OCI-LY3 (cell line): ENCODE results near the gene RGMA.

Experiments used
- H2AFZ ChIP-seq: fragments of 200-600, 300-600 bp; shearing (Covaris generic); 2 replicates; pipeline ENCODE4 v1.6.0; 2014; ENCODE audit warnings: antibody characterized with exemption, low read depth, low read length
- H3K27ac ChIP-seq: fragments of 200-600, 300-600 bp; sonication (generic); 2 replicates; pipeline ENCODE4 v1.5.1; 2014; ENCODE audit warnings: mild to moderate bottlenecking, low read length, moderate library complexity, mixed read lengths
- H3K27me3 ChIP-seq: fragments of 200-600, 300-600 bp; sonication (generic); 2 replicates; pipeline ENCODE4 v1.6.1; 2014; ENCODE audit warnings: low read depth, low read length, mixed read lengths
- H3K36me3 ChIP-seq: fragments of 200-600, 300-600 bp; sonication (generic); replicated peaks from 2 replicates; pipeline ENCODE3; 2014; ENCODE audit warnings: low read depth, low read length, mixed read lengths
- H3K4me1 ChIP-seq: fragments of 300-600, 200-600 bp; sonication (generic); 2 replicates; pipeline ENCODE4 v1.6.1; 2014; ENCODE audit warnings: low read length, mixed read lengths
- H3K4me2 ChIP-seq: fragments of 200-600, 300-600 bp; sonication (generic); 2 replicates; pipeline ENCODE4 v1.6.1; 2014; ENCODE audit warnings: low read length, mixed read lengths
- H3K4me3 ChIP-seq: fragments of 300-600, 200-600 bp; sonication (generic); 2 replicates; pipeline ENCODE4 v1.5.1; 2014; ENCODE audit warnings: antibody characterized with exemption, mild to moderate bottlenecking, low read length, moderate library complexity
- H3K79me2 ChIP-seq: fragments of 300-600, 200-600 bp; shearing (Covaris generic); 2 replicates; pipeline ENCODE4 v1.6.1; 2014; ENCODE audit warnings: mild to moderate bottlenecking, low read length, mixed read lengths
- H3K9ac ChIP-seq: fragments of 300-600, 200-600 bp; shearing (Covaris generic); 2 replicates; pipeline ENCODE4 v1.6.0; 2014; ENCODE audit warnings: mild to moderate bottlenecking, low read length, moderate library complexity
- H3K9me3 ChIP-seq: fragments of 200-600, 300-600 bp; shearing (Covaris generic); 2 replicates; pipeline ENCODE4 v1.6.1; 2014; ENCODE audit warnings: low read length, mixed read lengths; ENCODE audit not compliant: insufficient read depth
- H4K20me1 ChIP-seq: fragments of 200-600, 300-600 bp; sonication (generic); 2 replicates; pipeline ENCODE4 v1.6.1; 2016; ENCODE audit warnings: low read length, mixed read lengths; ENCODE audit not compliant: insufficient read depth
- EZH2phosphoT487 ChIP-seq: fragments of 200-600 bp; shearing (Covaris generic); IDR thresholded peaks from 2 replicates; pipeline ENCODE4 v1.6.1; 2018; ENCODE audit warnings: antibody characterized with exemption, mixed run types, low read depth
- TF ChIP-seq, protein P1 (sequence below): fragments of 200-600, 300-600 bp; sonication (generic); IDR thresholded peaks from 2 replicates; pipeline ENCODE4 v1.5.1; 2014; ENCODE audit warnings: antibody characterized with exemption, low read length, low read depth

The RGMA gene

DNA sequence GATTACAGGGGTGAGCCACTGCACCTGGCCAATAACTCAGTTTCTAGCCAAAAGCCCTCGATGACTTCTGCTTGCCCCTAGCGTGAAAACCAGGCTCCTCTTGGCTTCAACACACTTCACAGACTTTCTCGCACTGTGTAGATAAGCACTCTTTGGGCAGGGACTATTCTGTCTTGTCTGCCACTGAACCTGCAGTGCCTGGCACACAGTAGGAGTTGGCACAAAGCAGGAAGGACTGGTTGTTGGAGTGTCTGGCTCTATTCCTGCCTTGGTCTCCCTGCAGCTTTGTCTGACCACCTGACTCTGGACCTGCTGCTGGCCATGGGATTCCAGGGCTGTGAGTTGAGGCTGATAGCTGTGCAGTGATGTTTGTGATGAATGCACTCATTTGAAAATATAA, 46.4 kb upstream of the RGMA start:
- Histone ChIP-seq H3K4me1 (no peaks in the 10 kb centered on the region), H3K9ac (no peak overlapping the region), H4K20me1 (no peaks in the 10 kb centered on the region), H3K36me3 (no peaks in the 10 kb centered on the region), H2AFZ (no peak overlapping the region), H3K4me3 (no peak overlapping the region), H3K79me2 (no peaks in the 10 kb centered on the region), H3K4me2 (no peak overlapping the region), H3K27me3 (0 out of 2 replicates have a peak, but pooled peaks cover 1% of the 10 kb centered on the region), H3K9me3 (no peaks in the 10 kb centered on the region), H3K27ac (no peak overlapping the region)
- TF ChIP-seq, protein P1, sequence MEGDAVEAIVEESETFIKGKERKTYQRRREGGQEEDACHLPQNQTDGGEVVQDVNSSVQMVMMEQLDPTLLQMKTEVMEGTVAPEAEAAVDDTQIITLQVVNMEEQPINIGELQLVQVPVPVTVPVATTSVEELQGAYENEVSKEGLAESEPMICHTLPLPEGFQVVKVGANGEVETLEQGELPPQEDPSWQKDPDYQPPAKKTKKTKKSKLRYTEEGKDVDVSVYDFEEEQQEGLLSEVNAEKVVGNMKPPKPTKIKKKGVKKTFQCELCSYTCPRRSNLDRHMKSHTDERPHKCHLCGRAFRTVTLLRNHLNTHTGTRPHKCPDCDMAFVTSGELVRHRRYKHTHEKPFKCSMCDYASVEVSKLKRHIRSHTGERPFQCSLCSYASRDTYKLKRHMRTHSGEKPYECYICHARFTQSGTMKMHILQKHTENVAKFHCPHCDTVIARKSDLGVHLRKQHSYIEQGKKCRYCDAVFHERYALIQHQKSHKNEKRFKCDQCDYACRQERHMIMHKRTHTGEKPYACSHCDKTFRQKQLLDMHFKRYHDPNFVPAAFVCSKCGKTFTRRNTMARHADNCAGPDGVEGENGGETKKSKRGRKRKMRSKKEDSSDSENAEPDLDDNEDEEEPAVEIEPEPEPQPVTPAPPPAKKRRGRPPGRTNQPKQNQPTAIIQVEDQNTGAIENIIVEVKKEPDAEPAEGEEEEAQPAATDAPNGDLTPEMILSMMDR = no peak
- no peak for TF ChIP-seq EZH2phosphoT487

- Histone ChIP-seq H3K4me2 (no peak overlapping the region), H3K27me3 (no peaks in the 10 kb centered on the region), H3K9me3 (no peaks in the 10 kb centered on the region), H3K4me3 (no peak overlapping the region), H3K4me1 (no peaks in the 10 kb centered on the region), H3K36me3 (no peaks in the 10 kb centered on the region), H2AFZ (no peak overlapping the region), H3K27ac (no peak overlapping the region), H4K20me1 (no peaks in the 10 kb centered on the region), H3K9ac (no peak overlapping the region), H3K79me2 (no peaks in the 10 kb centered on the region)
- TF ChIP-seq, protein P1 = no peak
- TF ChIP-seq EZH2phosphoT487 = no peak
These were observed 42.6 kb upstream of the RGMA start for GRCh38 chr15:93131485-93132095.

GRCh38 chr15:93129702-93130488, 40.9 kb upstream of the RGMA start:
- Histone ChIP-seq H3K9me3 (no peaks in the 10 kb centered on the region), H3K79me2 (no peaks in the 10 kb centered on the region), H3K4me2 (no peak overlapping the region), H4K20me1 (no peaks in the 10 kb centered on the region), H3K27me3 (peaks cover 3% of the 10 kb centered on the region; the same call in 1 of the 2 replicates), H2AFZ (no peak overlapping the region), H3K4me3 (no peak overlapping the region), H3K36me3 (no peaks in the 10 kb centered on the region), H3K9ac (no peak overlapping the region), H3K4me1 (no peaks in the 10 kb centered on the region), H3K27ac (no peak overlapping the region)
- TF ChIP-seq EZH2phosphoT487 = no peak
- TF ChIP-seq, protein P1 = no peak

- Histone ChIP-seq H3K79me2 (no peaks in the 10 kb centered on the region), H4K20me1 (no peaks in the 10 kb centered on the region), H2AFZ (no peak overlapping the region), H3K36me3 (no peaks in the 10 kb centered on the region), H3K27me3 (peaks cover 6% of the 10 kb centered on the region; the same call in 1 of the 2 replicates), H3K9me3 (no peaks in the 10 kb centered on the region), H3K4me3 (no peak overlapping the region), H3K9ac (no peak overlapping the region), H3K27ac (no peak overlapping the region), H3K4me2 (no peak overlapping the region), H3K4me1 (no peaks in the 10 kb centered on the region)
- TF ChIP-seq, protein P1 = no peak
- TF ChIP-seq EZH2phosphoT487 = no peak
These were observed 38.3 kb upstream of the RGMA start for GRCh38 chr15:93127286-93127685.
